GM21360 (cell line): ENCODE data around the gene AMPD3.

Experiments used
- ATAC-seq: cut with Tn5 transposase; IDR thresholded peaks from one replicate; pipeline ENCODE4 v1.9.1; 2021; ENCODE audit warnings: mild to moderate bottlenecking, moderate library complexity; ENCODE audit not compliant: unreplicated experiment

Gene AMPD3

DNA sequence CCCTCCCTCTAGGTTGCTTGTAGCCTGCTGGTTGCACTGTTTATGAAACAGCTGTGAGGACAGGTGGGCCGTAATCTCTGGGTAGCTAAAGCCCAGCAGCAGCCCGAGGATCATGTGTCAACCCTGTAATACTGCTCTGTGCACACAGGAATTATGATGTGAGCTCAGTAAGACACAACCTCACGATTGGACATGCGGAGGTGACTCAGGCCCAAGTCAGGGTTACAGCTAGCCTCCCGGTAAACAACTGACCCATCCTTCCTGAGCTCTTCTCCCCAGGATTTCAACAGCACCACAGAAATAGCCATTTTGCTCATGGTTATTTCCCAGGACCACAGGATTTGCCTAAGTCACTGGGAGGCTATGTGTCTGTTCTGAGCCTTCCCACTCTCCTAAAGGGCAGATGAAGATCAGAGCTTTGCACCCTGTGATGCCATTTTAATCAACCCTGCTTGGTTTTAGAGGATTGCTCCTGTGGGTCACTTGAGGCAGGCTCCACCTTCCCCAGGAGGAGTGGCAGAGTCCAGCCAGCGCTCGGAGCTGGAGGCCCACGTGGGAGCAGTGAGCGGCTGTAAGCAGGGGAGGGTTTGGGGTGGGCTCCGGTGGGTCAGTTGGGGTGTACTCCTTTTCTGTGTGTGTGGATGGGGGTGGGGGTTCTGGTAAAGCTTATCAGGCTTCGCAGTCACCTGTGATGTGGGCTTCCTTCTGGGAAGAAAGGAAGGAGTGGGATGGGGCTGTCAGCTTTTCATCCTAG lies at the start of gene AMPD3:
AMPD3 (plus strand) TSS at position 387 of the 754 bp plus-strand sequence. CDS start 6,256 bp downstream, outside the sequence.
- ATAC-seq, result no peak

GRCh38 chr11:10405865-10406592 lies 49.0 kb upstream of the AMPD3 start:
- ATAC-seq, result no peak

DNA sequence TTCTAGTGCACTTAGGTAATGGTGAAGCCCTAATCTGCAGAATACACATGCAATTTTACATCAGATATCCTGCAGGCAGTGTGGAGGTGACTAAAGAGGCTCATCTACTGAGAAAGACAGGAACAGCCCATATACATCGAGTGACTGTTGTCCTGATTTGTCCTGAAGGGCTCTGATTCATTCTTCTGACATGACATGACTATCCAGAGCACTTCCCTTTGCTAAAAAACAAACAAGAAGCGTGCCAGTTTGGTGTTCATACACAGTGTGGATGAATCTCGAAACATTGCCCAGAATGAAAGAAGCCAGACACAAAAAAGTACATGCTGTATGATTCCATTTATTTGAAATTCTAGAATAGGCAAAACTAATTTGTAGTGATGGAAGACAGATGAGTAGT lies 48.0 kb upstream of the AMPD3 start:
- no peak for ATAC-seq

GRCh38 chr11:10407749-10408685 lies 47.0 kb upstream of the AMPD3 start:
- ATAC-seq, result no peak

DNA sequence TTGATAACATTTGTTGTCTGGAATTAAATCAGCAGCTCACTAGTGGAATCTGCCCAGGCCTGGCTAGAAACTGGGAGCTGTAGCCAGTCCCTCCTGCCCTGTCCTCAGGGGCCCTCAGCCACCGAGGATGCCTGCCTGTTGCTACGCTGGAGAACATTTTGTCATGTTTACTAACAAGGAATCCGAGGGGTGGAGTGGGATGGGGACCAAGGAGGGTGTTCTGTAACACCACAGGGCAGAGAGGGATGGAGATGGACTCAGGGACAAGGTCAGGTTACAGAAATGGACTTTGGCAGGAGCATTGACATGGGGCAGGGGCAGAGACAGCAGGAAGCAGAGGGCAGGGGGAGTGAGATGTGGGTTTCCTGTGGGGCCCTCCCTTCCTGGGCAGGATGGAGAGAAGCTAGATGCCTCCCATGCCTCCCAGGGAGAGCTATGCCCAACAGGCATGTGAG lies 45.8 kb upstream of the AMPD3 start:
- ATAC-seq, result no peak

GRCh38 chr11:10410106-10410843 lies 44.8 kb upstream of the AMPD3 start:
- no peak for ATAC-seq

DNA sequence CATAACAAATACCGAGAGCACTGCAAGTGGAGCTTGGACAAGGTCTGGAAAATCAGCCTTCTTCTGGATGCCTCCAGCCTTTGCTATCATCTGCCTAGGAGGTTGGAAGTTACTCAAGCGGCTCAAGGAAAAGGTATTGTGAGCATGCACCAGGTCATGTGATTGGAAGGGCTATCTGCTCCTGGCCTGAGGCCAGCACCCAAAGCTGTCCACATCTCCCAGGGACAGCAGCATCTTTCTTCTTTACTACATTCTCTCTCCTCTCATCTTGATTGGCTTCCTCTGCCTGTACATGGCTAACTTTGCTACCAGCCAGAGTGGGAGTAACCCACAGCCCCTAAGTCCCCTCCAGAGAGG lies 44.2 kb upstream of the AMPD3 start:
- ATAC-seq, result no peak

- ATAC-seq, result no peak
These were observed 42.8 kb upstream of the AMPD3 start for GRCh38 chr11:10412266-10412665.

- ATAC-seq, result peak; percentile 63
These were observed 41.8 kb upstream of the AMPD3 start for GRCh38 chr11:10413268-10413667.

DNA sequence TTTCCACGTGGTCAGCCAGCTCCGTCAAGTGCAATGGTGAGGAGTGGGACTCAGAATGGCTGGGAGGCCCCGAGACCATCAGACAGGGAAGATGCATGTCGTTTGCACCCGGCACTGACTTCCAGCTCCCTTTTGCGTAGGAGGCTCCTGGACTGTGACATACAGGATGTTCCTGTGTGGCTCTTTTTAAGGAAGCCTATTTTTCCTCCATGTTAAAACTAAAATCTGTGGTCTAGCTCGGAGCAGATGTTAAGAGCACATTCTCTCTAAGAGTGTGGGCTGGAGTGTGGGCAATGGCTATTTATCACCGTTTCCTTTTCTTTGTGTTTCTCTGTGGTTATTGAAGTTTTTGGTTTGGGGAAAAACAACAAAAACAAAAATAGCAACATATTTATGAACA lies 40.9 kb upstream of the AMPD3 start:
- no peak for ATAC-seq

- ATAC-seq, result no peak
These were observed 40.4 kb upstream of the AMPD3 start for GRCh38 chr11:10414659-10415058.

DNA sequence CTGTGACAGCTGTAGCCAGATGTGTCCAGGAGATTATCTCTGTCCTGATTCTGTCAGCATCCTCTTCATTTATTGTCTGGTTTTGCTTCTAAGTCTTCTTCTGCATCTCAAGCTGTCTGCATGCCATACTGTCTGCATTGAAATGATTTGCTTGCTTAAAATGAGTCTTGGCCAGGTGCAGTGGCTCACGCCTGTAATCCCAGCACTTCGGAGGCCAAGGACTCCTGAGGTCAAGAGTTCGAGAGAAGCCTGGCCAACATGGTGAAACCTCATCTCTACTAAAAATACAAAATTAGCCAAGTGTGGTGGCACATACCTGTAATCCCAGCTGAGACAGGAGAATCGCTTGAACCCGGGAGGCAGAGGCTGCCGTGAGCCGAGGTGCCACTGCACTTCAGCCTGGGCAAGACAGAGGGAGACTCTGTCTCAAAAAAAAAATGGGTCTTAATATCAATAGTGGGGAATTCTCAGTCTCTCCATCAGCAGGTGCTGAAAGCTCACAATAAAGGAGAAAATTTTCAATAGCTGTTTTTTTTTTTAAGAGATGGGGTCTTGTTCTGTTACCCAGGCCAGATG lies 39.2 kb upstream of the AMPD3 start:
- no peak for ATAC-seq

DNA sequence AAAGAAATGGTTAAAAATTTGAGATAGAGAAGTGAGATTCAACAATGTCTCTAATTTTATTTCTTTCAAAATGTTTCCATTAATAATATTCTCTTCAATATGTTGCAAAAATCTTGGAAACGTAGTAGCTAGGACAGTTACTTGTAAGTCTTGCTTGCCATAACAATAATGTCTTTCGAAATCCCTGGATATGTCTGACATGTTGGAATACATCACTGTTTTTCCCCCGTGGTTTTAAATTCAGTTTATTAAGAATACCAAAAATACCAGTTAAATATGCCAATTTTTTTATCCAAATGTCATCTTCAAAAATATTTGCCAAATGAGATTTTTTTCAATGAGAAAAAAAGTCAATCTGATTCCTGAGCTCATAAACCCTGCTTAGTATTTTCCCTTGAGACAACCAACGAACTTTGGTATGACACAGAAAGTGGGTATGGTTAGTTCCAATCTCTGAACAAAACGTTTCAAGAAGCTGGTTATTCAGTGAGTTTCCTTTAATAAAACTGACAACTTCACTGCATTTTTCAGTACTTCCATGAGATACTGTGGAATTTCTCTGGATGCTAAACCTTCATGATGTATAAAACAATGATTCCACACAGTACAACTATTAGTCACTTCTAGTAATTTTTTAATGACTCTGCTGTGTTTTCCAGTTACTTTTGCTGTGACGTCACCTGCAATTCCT lies 36.7 kb upstream of the AMPD3 start:
- no peak for ATAC-seq

GRCh38 chr11:10418950-10419310 lies 36.1 kb upstream of the AMPD3 start:
- ATAC-seq, result no peak

DNA sequence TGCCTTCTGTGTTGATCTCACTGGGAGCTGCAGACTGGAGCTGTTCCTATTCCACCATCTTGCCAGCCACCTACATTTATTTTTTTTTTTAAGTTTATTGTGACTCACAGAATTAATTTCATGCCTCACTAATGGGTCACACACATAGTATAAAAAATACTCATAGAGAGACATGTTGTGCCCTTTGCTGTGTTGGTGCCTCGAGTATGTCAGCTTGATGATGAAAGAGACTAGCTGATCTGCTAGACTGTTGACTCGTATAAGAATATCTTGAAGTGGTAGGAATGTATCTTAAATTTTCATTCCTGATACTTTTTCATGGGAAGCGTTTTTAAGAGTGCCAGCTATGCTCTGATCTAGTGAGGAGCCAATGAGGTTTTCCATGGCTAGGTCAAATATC lies 28.6 kb upstream of the AMPD3 start:
- ATAC-seq, result no peak

DNA sequence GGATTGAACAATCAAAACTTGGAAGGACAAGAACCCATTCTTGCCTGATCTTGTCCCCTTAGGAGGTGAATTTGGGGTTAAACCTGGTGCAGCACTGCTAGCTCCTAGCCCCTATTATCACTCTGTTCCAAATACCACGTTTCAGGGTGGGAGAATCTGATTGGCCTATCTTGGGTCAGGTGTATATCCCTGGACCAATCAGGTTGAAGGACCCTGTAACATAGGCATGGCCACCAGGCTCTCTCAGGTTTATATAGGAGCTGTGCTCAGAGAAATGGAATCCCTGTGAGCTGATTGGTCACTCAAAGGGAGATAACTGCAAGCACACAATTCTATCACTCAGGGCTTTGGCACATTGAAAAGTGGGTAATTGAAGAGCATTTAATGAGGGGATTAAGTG lies 26.6 kb upstream of the AMPD3 start:
- no peak for ATAC-seq

GRCh38 chr11:10429526-10429925 lies 25.5 kb upstream of the AMPD3 start:
- ATAC-seq, result no peak

- ATAC-seq, result no peak
These were observed 22.6 kb upstream of the AMPD3 start for GRCh38 chr11:10432493-10432892.

DNA sequence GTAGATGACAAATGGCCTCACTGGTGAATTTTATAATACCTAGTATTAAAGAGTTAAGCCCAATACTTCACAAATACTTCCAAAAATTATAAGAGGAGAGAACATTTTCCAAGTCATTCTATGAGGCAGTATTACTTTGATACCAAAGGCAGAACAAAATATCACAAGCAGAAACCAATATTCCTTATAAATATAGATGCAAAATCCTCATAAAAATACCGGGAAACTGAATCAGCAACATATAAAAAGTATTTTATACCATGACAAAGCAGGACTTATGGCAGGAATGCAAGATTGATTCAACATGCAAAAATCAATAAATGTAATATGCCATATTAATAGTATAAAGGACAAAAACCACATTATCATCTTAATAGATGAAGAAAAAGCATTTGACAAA lies 22.1 kb upstream of the AMPD3 start:
- no peak for ATAC-seq

GRCh38 chr11:10436224-10436623 lies 18.8 kb upstream of the AMPD3 start:
- no peak for ATAC-seq
